CD14-positive monocyte (primary cell): Measurements from ENCODE around the gene DACT2. TPM values are rescaled to one million over a fixed set of nuclear protein-coding genes. Genes with fewer than 3 reads are reported as not detected.
A peak's percentile ranks its signal among the peaks of the same experiment; 100 is the strongest.

Experiments used
- DNase-seq, 3 donors: peaks; one replicate each; pipeline ENCODE4 v3.0.0-alpha.2; 2011 to 2022
- H2AFZ ChIP-seq: 2 replicates; pipeline ENCODE4 v1.6.0; 2012; ENCODE audit warnings: mild to moderate bottlenecking, low read depth, low read length, inconsistent platforms; ENCODE audit not compliant: insufficient read depth, poor library complexity, severe bottlenecking
- H3K27ac ChIP-seq, 2 donors: 1 replicate in 1 of 2; 2 replicates in 1 of 2; pipeline ENCODE4 v1.5.1; 2012 to 2013; ENCODE audit warnings: low read length in 2 of 2, control low read depth in 1 of 2, inconsistent platforms in 1 of 2, low read depth in 1 of 2, mild to moderate bottlenecking in 1 of 2
- H3K27me3 ChIP-seq, 2 donors: one replicate each; pipeline versions ENCODE4 v1.6.0 to v1.6.1; 2011 to 2013; ENCODE audit warnings: low read length in 2 of 2; ENCODE audit not compliant: control insufficient read depth in 2 of 2, insufficient read depth in 2 of 2
- H3K36me3 ChIP-seq, 2 donors: replicated peaks in 1 of 2; 1 replicate in 1 of 2; 2 replicates in 1 of 2; pipeline versions ENCODE4 v1.5.1 to v1.6.1; 2012 to 2013; ENCODE audit warnings: low read length in 2 of 2, control low read depth in 1 of 2, inconsistent platforms in 1 of 2, mild to moderate bottlenecking in 1 of 2; ENCODE audit not compliant: insufficient read depth in 2 of 2, control insufficient read depth in 1 of 2
- H3K4me1 ChIP-seq, 2 donors: 1 replicate in 1 of 2; 2 replicates in 1 of 2; pipeline versions ENCODE4 v1.5.1 to v1.6.1; 2012 to 2013; ENCODE audit warnings: low read length in 2 of 2, control low read depth in 1 of 2, inconsistent platforms in 1 of 2, mild to moderate bottlenecking in 1 of 2, moderate library complexity in 1 of 2; ENCODE audit not compliant: insufficient read depth in 2 of 2, control insufficient read depth in 1 of 2
- H3K4me2 ChIP-seq: replicated peaks from 2 replicates; pipeline ENCODE3; 2012; ENCODE audit warnings: low read length, moderate library complexity, mild to moderate bottlenecking; ENCODE audit not compliant: poor library complexity, severe bottlenecking; ENCODE audit errors: extremely low read depth
- H3K4me3 ChIP-seq, 3 experiments: fragments of 200-600 bp in 1 of 3; sonication (generic) in 1 of 3; replicated peaks in 1 of 3; 1 replicate in 2 of 3; 2 replicates in 1 of 3; pipeline ENCODE4 v1.5.1; 2011 to 2013; ENCODE audit warnings: low read length in 3 of 3, mild to moderate bottlenecking in 3 of 3, control low read depth in 2 of 3, low read depth in 2 of 3, inconsistent platforms in 1 of 3, moderate library complexity in 1 of 3
- H3K79me2 ChIP-seq: 2 replicates; pipeline ENCODE4 v1.6.0; 2012; ENCODE audit warnings: mild to moderate bottlenecking, control low read depth, inconsistent platforms, low read length, moderate library complexity; ENCODE audit not compliant: insufficient read depth
- H3K9ac ChIP-seq: 2 replicates; pipeline ENCODE4 v1.6.0; 2017; ENCODE audit warnings: low read length, mild to moderate bottlenecking; ENCODE audit not compliant: insufficient read depth, poor library complexity, severe bottlenecking
- H3K9me3 ChIP-seq, 2 donors: replicated peaks in 1 of 2; 1 replicate in 1 of 2; 2 replicates in 1 of 2; pipeline versions ENCODE4 v1.5.1 to v1.6.1; 2012 to 2013; ENCODE audit warnings: low read length in 2 of 2, control low read depth in 1 of 2; ENCODE audit not compliant: control insufficient read depth in 1 of 2, insufficient read depth in 1 of 2
- H4K20me1 ChIP-seq: 2 replicates; pipeline ENCODE4 v1.6.0; 2012; ENCODE audit warnings: mild to moderate bottlenecking, low read length, control low read depth, moderate library complexity; ENCODE audit not compliant: insufficient read depth
- H3K27ac Mint-ChIP-seq, 7 donors: one replicate each; pipeline ENCODE4 v1.8.0; 2020; ENCODE audit warnings: mild to moderate bottlenecking in 7 of 7, mixed read lengths in 7 of 7, moderate library complexity in 6 of 7, inconsistent platforms in 2 of 7
- H3K27me3 Mint-ChIP-seq, 3 donors: one replicate each; pipeline ENCODE4 v1.8.0; 2021 to 2022; ENCODE audit warnings: low read depth in 3 of 3, mild to moderate bottlenecking in 3 of 3, mixed read lengths in 3 of 3, moderate library complexity in 3 of 3, inconsistent platforms in 1 of 3
- H3K36me3 Mint-ChIP-seq, 2 donors: one replicate each; pipeline ENCODE4 v1.8.0; 2020; ENCODE audit warnings: mixed read lengths in 2 of 2, inconsistent platforms in 1 of 2, mild to moderate bottlenecking in 1 of 2
- H3K4me1 Mint-ChIP-seq: one replicate; pipeline ENCODE4 v1.8.0; 2020; ENCODE audit warnings: mild to moderate bottlenecking, mixed read lengths
- H3K4me3 Mint-ChIP-seq, 2 donors: one replicate each; pipeline ENCODE4 v1.8.0; 2020; ENCODE audit warnings: mild to moderate bottlenecking in 2 of 2, mixed read lengths in 2 of 2, moderate library complexity in 1 of 2
- H3K9me3 Mint-ChIP-seq, 7 donors: one replicate each; pipeline ENCODE4 v1.8.0; 2020 to 2022; ENCODE audit warnings: mixed read lengths in 7 of 7, mild to moderate bottlenecking in 6 of 7, moderate library complexity in 6 of 7, inconsistent platforms in 2 of 7
- CTCF ChIP-seq: fragments of 200-600 bp; IDR thresholded peaks from one replicate; pipeline ENCODE4 v1.8.0; 2022; ENCODE audit warnings: antibody characterized with exemption, mild to moderate bottlenecking
- WGBS: methylation state at CpG from one replicate; pipeline ENCODE4 v1.1.5; 2013; ENCODE audit warnings: missing lambda C conversion rate; ENCODE audit not compliant: insufficient coverage; 5-methylcytosine and 5-hydroxymethylcytosine counted together
- intact Hi-C, 2 donors: fragments of 100-400 bp; cut with micrococcal nuclease; formaldehyde crosslinking; loops; one replicate each; pipeline versions ENCODE4 v1.15.0 to v1.15.1; 2023
- polyA plus RNA-seq, 3 donors: library from polyadenylated mRNA; depleted of rRNA in 1 of 3; unstranded in 2 of 3; stranded (reverse) in 1 of 3; fragments of 300-500 nt in 2 of 3; fragments of >200 nt in 1 of 3; fragmentation: Illumina TruSeq in 2 of 3; gene quantifications; 1 replicate in 2 of 3; 2 replicates in 1 of 3; pipeline ENCODE4 v1.2.3, GENCODE V29; 2012 to 2021

The DACT2 gene
- polyA plus RNA-seq, 3 donors: not detected

DNA sequence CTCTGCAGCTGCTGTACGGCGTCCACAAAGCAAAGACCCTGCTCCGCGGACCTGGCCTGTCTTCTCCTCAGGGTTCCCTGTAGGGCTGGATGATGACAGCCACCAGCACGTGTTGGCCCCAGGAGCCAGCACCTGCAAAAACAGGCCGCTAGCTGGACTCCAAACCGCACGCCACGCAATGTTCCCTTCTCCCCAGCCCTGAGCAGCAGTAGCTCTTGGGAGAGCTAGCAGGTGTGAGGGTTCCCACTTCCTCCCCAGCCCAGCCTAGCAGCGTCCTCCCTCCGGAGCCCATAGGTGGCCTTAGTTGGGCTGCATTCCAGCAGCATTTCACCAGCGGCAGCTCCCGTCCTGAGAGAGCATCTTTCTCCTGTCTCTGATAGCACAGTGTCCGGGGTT is 42.3 kb downstream of the DACT2 start:
- no peak overlapping the region for H3K9ac ChIP-seq
- no peaks in the 10 kb centered on the region for H3K4me1 ChIP-seq
- H3K4me3 ChIP-seq: no peak overlapping the region
- Mint-ChIP-seq H3K4me3 (no peak overlapping the region), H3K27ac (no peak overlapping the region), H3K4me1 (no peaks in the 10 kb centered on the region), H3K36me3 (no peaks in the 10 kb centered on the region), H3K9me3 (peaks cover 0 to 6% (median 3%) of the 10 kb centered on the region in 7 donors), H3K27me3 (peaks cover 4 to 11% (median 7%) of the 10 kb centered on the region in 3 donors)
- intact Hi-C loops: no loop called here
- H2AFZ ChIP-seq: no peak overlapping the region
- peaks cover 0 to 4% of the 10 kb centered on the region in 2 donors for H3K9me3 ChIP-seq
- peaks cover 0 to 6% of the 10 kb centered on the region in 2 donors for H3K27me3 ChIP-seq
- H3K36me3 ChIP-seq: no peaks in the 10 kb centered on the region
- H4K20me1 ChIP-seq: no peaks in the 10 kb centered on the region
- no peak for DNase-seq
- H3K79me2 ChIP-seq: no peaks in the 10 kb centered on the region
- H3K27ac ChIP-seq: no peak overlapping the region
- H3K4me2 ChIP-seq: no peak overlapping the region
- WGBS: 83% methylated on average over 14 of the region's 14 CpGs
- TF ChIP-seq CTCF: no peak

DNA sequence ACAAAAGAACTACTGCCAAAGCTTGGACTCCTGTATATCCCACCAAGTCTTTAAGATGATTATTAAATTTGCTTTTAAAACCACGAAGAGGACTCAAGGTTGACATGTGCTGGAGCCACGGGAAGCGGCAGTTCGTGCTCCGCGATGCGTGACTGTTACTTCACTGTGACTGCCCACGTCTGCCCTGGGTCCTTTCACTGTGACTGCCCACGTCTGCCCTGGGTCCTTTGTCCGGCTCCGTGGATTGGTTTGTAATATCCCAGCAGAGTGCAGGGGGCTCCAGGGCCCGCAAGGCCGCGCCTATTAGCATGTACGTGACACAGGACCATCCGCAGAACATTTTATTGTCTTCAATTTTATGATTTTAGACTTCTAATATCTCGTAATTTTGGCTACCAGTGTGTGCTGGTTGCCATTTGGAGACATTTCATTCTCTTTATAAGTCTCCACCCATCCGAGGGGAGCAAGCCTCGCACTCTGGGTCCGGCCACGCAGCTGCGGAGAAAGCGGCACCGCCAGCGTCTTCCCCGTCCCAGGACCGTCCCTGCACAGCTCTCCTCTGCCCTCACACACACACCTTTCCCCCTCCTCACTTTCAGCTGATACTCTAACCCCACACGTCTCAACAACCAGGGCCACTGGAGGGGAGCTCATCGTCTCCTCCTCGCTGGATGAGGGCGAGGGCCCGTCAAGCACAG is 42.9 kb downstream of the DACT2 start:
- Histone ChIP-seq H3K4me2 (no peak overlapping the region), H3K9ac (no peak overlapping the region), H3K4me1 (no peaks in the 10 kb centered on the region), H3K36me3 (no peaks in the 10 kb centered on the region), H3K79me2 (no peaks in the 10 kb centered on the region), H3K27me3 (peaks cover 0 to 8% of the 10 kb centered on the region in 2 donors), H2AFZ (no peak overlapping the region), H3K4me3 (no peak overlapping the region), H4K20me1 (no peaks in the 10 kb centered on the region), H3K9me3 (peaks cover 0 to 4% of the 10 kb centered on the region in 2 donors), H3K27ac (no peak overlapping the region)
- intact Hi-C loops: no loop called here
- Mint-ChIP-seq H3K36me3 (no peaks in the 10 kb centered on the region), H3K4me1 (no peaks in the 10 kb centered on the region), H3K4me3 (peak overlapping the region in 1 of 2 donors; percentile 33), H3K9me3 (peaks cover 0 to 9% (median 1%) of the 10 kb centered on the region in 7 donors), H3K27ac (no peak overlapping the region), H3K27me3 (peaks cover 4 to 12% (median 10%) of the 10 kb centered on the region in 3 donors)
- no peak for TF ChIP-seq CTCF
- no peak for DNase-seq
- 89% methylated on average over 32 of the region's 32 CpGs for WGBS
